HG02642 (cell line): Measurements from ENCODE around the gene SLC35B3.
"Not testable (repeated sequence)": the region's sequence is repeated elsewhere in the genome, so short reads cannot be mapped to it uniquely, and the experiment has no call there.

Experiments used
- ATAC-seq: cut with Tn5 transposase; IDR thresholded peaks from one replicate; pipeline ENCODE4 v1.9.1; 2021; ENCODE audit warnings: mild to moderate bottlenecking; ENCODE audit not compliant: unreplicated experiment, poor library complexity

SLC35B3 gene

GRCh38 chr6:8435093-8435844, at the start of gene SLC35B3:
Gene SLC35B3 (minus strand): TSS chr6:8435545.
- peak; percentile 97 for ATAC-seq

- ATAC-seq, result no peak
These were observed 48.3 kb upstream of the SLC35B3 start for GRCh38 chr6:8483650-8484049.

- ATAC-seq, result peak; percentile 64
These were observed 46.4 kb upstream of the SLC35B3 start for GRCh38 chr6:8481727-8482126.

- no peak for ATAC-seq
These were observed 43.1 kb upstream of the SLC35B3 start for GRCh38 chr6:8478418-8478817.

GRCh38 chr6:8476656-8477055, 41.3 kb upstream of the SLC35B3 start:
- no peak for ATAC-seq

- no peak for ATAC-seq
These were observed 33.4 kb upstream of the SLC35B3 start for GRCh38 chr6:8468552-8469356.

- ATAC-seq, result no peak
These were observed 27.3 kb upstream of the SLC35B3 start for GRCh38 chr6:8462694-8463093.

GRCh38 chr6:8462169-8462568, 26.8 kb upstream of the SLC35B3 start:
- no peak for ATAC-seq

- no peak for ATAC-seq
These were observed 11.0 kb upstream of the SLC35B3 start for GRCh38 chr6:8446391-8446790.

- not testable (repeated sequence) for ATAC-seq
These were observed 10.6 kb upstream of the SLC35B3 start for GRCh38 chr6:8445930-8446329.

- ATAC-seq, result no peak
These were observed 6.8 kb upstream of the SLC35B3 start for GRCh38 chr6:8442150-8442549.

- no peak for ATAC-seq
These were observed 6.1 kb upstream of the SLC35B3 start for GRCh38 chr6:8441452-8441851.

- no peak for ATAC-seq
These were observed 4.4 kb upstream of the SLC35B3 start for GRCh38 chr6:8439601-8440268.

- ATAC-seq, result no peak
These were observed 2.5 kb upstream of the SLC35B3 start for GRCh38 chr6:8437813-8438212.

GRCh38 chr6:8436966-8437365, 1.6 kb upstream of the SLC35B3 start:
- no peak for ATAC-seq

GRCh38 chr6:8435845-8436168, 462 bp upstream of the SLC35B3 start:
- no peak for ATAC-seq

GRCh38 chr6:8434727-8435092, 635 bp downstream of the SLC35B3 start:
- peak; percentile 20 for ATAC-seq

- no peak for ATAC-seq
These were observed 2.7 kb downstream of the SLC35B3 start for GRCh38 chr6:8432614-8433013.

GRCh38 chr6:8429821-8430220, 5.5 kb downstream of the SLC35B3 start:
- no peak for ATAC-seq

- ATAC-seq, result not testable (repeated sequence)
These were observed 8.8 kb downstream of the SLC35B3 start for GRCh38 chr6:8426544-8426943.

GRCh38 chr6:8420031-8420588, 15.2 kb downstream of the SLC35B3 start:
- no peak for ATAC-seq
